HG03378 (cell line): ENCODE measurements around the gene OTOA.
A peak's percentile ranks its signal among the peaks of the same experiment; 100 is the strongest.
"Not testable (repeated sequence)": the region's sequence is repeated elsewhere in the genome, so short reads cannot be mapped to it uniquely, and the experiment has no call there.

Source experiments
- ATAC-seq: cut with Tn5 transposase; IDR thresholded peaks from one replicate; pipeline ENCODE4 v1.9.1; 2021; ENCODE audit warnings: mild to moderate bottlenecking, moderate library complexity; ENCODE audit not compliant: unreplicated experiment

OTOA gene

DNA sequence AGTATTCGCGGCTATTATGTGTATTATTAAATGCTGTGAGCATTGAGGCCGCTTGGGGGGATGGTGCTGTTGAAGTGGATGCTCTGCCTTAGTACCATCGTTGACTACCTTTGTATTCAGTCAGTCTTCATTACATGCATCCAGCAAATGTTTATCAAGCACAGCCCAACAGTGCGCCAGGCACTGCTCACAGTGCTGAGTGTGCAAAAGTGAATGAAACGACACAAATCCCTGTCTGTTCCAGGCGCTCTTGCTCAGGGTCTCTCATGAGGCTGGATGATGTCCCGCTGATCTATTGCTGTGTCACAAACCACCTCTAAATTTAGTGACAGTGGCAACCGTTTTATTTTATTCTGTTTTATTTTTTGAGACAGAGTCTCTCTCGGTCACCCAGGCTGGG lies 53.8 kb downstream of the OTOA start:
- ATAC-seq, result no peak

GRCh38 chr16:21719283-21719682 lies 55.5 kb downstream of the OTOA start:
- ATAC-seq, result no peak

DNA sequence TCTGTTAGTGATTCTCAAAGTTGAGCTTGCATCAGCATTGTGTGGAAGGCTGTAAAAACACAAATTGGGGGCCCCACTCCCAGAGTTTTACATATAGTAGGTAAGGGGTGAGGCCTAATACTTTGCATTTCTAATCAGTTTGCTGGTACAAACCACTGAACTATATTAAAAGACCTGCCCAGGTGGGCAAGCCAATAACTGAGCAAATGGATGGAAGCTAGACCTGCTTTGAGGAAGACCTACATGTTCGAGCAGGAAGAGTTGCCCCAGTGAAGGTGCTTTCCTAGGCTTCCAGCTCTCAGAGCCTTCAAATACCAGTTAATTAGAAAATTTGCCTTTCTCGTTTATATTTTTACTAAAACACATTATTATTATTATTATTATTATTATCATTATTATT lies 56.8 kb downstream of the OTOA start:
- ATAC-seq, result no peak

GRCh38 chr16:21722771-21723455 lies 59.1 kb downstream of the OTOA start:
- no peak for ATAC-seq

- ATAC-seq, result no peak
Measured at GRCh38 chr16:21723532-21723931, 59.8 kb downstream of the OTOA start.

DNA sequence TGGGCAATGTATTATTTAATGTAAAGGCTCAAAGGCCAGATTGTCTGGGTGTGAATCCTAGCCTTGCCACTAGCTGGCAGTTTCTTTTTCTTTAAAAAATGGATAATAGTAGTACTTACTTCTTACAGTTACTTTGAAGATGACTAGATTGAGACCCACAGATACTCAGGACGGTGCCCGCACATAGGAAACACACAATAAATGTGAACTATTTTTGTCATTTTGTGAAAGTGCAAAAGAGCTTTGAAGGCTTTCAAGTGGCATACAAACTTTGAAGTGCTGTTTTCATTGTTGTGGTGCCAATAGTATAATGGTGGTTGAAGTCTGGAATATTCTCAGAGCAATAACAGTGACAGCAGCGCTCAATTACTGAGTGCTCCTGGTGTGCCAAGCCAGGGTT lies 63.6 kb downstream of the OTOA start:
- ATAC-seq, result no peak

DNA sequence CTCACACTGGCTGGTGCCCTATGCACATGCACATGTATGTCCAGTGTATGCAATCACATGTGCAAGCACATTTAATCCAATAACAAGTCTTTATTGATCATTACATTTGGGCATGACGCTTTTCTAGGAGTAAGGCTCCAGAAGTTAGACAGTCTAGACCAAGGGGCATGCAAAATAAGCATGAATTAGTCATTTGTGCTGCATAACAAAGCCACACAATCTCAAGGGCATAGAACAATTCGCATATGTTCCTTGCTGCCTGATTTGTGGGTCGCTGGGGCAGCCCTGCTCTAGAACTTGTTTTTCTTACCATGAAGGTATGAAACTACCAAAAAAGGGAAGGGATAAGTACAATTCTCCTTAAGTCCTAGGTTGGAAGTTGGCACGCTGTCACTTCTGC lies 67.5 kb downstream of the OTOA start:
- ATAC-seq, result not testable (repeated sequence)

GRCh38 chr16:21740637-21741036 lies 76.9 kb downstream of the OTOA start:
- not testable (repeated sequence) for ATAC-seq

DNA sequence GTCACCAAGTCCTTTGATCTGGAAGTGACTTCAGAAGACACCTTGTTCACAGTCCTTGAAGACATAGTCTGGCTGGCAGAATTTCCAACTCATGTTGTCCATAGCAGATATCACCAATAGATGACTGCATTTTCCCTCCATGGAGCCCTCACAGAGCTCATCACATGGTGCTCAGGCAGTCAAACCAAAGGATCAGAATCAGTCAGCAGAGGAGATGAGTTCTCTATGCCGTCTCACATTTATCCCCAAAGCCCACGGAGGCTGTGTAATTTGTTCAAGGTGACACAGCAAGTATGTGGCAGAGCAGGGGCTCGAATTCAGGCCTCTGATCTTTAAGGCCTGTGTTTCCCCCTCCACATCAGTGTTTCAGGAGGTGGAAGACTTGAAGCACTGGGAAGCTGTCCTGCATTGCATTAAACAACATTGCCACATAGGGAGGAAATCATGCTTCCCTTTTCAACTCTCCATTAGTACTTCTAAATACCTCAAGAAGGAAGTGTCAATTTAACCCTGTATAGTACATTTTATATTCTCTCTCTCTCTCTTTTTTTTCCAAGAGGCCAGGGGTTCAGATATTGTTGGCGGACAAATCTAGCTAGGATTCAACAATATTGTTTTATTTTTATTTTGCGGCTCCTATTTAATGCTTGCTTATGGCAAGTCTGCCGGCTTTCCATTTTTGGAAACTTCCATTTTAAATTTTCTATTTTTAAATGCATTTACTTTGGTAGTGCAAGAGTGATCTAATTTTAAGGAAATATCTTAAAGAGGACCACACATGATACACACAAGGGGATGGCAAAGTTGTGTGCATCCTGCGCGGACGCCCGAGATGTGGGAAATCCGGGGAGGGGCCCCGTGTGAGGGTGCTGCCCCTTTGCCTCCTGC lies 92.7 kb downstream of the OTOA start:
- ATAC-seq, result not testable (repeated sequence)

DNA sequence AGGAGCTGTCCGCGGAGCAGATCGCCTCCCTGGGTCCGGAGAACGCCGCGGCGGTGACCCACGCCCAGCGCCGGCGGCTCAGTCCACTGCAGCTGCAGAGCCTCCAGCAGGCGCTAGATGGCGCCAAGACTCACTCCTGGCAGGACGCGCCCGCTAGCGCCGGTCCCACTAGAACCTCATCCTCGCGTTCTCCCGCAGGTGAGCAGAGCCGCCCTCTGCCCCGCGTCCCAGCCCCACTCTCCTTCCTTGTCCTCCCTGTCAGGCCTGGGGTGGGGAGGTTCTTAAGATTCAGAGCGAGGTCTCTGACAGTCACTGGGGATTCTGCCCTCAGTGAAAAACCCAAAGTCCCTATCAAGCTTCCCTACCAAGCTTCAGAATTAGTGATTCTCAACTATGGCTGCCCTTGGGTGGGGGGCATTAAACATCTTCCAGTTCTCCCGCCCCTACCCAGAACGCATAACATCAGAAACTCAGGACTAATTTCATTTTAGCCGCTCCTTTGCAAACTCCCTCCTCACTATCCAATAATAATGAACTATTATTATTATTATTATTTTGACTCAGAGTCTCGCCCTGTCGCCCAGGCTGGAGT lies 93.4 kb downstream of the OTOA start:
- not testable (repeated sequence) for ATAC-seq

DNA sequence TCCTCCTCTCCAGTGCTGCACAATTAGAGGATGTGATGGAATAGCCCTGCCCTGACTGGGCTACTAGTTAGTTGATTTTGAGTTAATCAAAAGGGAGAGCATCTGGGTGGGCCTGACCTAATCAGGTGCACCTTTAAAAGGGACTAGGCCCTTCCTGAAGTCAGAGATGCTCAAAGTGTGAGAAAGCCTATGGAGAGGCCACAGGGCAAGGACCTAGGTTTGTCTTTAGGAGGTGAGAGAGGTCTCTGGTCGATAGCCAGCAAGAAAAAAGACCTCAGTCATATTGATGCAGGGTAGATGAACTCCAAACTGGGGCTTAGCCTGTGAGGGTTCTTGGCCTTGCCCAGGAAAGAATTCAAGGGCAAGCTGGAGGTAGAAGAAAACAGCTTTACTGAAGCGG lies 104.5 kb downstream of the OTOA start:
- not testable (repeated sequence) for ATAC-seq

DNA sequence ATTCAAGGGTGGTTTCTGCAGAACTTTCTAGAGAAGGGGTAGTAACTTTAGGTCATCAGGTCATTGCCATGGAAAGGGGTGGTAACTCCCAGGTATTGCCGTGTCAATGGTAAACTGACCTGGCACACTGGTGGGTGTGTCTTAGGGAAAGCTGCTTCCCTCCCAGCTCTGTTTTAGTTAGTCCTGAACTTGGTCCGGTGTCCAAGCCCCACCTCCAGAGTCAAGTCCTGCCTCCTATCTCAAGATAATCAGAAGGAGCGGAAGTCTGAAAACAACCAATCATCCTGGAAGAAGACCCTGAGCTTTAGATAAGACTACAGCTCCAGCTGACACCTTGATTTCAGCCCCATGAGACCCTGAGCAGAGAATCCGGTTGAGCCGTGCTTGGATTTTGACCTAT lies 105.0 kb downstream of the OTOA start:
- not testable (repeated sequence) for ATAC-seq

DNA sequence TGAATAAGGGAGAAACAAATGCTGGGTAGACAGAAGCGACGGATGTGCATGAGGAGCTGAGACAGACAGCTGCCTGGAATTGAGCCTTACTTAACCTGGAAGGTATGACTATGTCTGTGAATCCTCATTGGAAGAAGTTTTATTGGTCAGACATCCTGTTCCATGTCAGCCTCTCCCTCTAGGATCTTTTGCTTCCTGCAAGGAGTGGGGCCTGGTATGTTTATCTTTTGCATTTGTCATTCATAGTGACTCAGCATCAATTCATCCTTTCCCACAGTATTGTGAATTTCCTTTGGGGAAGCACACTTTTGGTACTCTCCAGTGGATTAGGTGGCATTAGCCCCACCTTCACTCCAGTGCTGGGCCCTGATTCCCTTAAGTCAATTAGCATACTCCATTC lies 105.5 kb downstream of the OTOA start:
- not testable (repeated sequence) for ATAC-seq

DNA sequence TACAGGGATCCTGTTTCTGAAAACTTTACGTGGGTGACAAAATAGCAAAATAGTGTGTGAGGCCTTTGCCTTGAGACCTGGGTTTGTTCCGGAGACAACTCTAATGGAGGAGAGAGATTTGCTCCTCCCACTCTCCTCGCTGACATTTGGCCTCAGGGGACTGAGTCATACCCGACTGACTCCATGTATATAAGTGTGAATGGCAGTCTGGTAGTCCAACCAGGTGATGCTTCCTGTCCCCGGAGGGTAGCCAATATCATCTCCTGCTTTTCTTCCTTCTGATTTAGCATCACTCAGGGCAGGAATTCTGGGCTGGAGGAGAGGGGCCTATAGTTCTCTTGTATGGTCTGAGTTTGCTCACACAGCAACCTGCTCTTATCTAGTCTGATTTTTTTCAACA lies 106.8 kb downstream of the OTOA start:
- not testable (repeated sequence) for ATAC-seq

- ATAC-seq, result not testable (repeated sequence)
Measured at GRCh38 chr16:21772547-21773206, 108.9 kb downstream of the OTOA start.

DNA sequence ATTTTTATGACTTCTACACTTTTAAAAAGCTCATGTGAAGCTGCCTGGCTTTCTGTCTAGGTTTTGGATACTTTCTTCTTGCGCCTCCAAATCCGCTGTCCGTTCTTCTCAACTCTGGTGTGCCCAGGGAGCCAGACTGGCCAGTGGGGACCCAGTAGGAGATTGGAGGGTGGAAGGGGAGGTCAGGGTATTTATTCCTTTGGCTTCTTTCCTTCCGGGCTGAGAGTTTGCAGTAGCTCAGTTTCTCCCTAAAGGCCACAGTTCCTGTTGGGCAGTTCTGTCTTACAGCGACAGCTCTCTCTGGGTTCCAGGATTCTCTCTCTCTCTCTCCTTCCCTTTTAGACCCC lies 109.4 kb downstream of the OTOA start:
- not testable (repeated sequence) for ATAC-seq

GRCh38 chr16:21780525-21780924 lies 116.8 kb downstream of the OTOA start:
- not testable (repeated sequence) for ATAC-seq

DNA sequence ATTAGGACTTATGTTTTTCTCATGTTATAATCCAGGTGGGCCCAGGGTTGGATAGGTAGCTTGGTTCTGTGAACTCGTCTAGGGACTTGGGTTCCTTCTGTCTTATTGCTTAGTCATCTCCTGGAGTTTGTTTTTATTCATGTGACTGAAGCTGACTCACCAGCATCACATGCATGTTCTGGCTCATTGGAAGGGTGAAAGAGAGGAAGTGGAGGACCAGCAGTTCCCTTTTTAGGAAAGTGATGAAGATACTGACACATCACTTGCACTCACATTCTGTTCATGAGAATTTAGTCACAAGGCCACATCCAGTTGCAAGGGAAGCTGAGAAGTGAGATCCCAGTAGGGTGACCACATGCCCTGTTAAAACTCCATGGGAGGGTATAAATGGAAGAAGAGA lies 126.7 kb downstream of the OTOA start:
- peak; percentile 55 for ATAC-seq

GRCh38 chr16:21793310-21793709 lies 129.5 kb downstream of the OTOA start:
- ATAC-seq, result not testable (repeated sequence)

- ATAC-seq, result not testable (repeated sequence)
Measured at GRCh38 chr16:21798601-21799000, 134.8 kb downstream of the OTOA start.
